C4-2B (cell line): Measurements from ENCODE around the gene WBP4.
"Not testable (repeated sequence)": the region's sequence is repeated elsewhere in the genome, so short reads cannot be mapped to it uniquely, and the experiment has no call there.

Source experiments
- CTCF ChIP-seq: fragments of 450-650 bp; conservative IDR thresholded peaks from 2 replicates; pipeline ENCODE4 v1.5.1; 2017; ENCODE audit warnings: mild to moderate bottlenecking
- ZFX ChIP-seq: fragments of 450-650 bp; IDR thresholded peaks from 2 replicates; pipeline ENCODE4 v1.6.1; 2017

GRCh38 chr13:41131660-41132511, 70.6 kb downstream of the WBP4 start:
- not testable (repeated sequence) for TF ChIP-seq CTCF
- TF ChIP-seq ZFX: peak; percentile 24; the same call in 1 of the 2 replicates
